IPS-15b (cell line): ENCODE measurements around the gene EYS.

Source experiments
- H3K27me3 ChIP-seq: one replicate; pipeline ENCODE4 v1.6.1; 2013; ENCODE audit warnings: low read length; ENCODE audit not compliant: control insufficient read depth, insufficient read depth
- H3K36me3 ChIP-seq: one replicate; pipeline ENCODE4 v1.6.1; 2013; ENCODE audit warnings: low read length; ENCODE audit not compliant: control insufficient read depth, insufficient read depth
- H3K4me1 ChIP-seq: one replicate; pipeline ENCODE4 v1.6.1; 2013; ENCODE audit warnings: mild to moderate bottlenecking, low read length; ENCODE audit not compliant: control insufficient read depth, insufficient read depth
- H3K4me3 ChIP-seq: one replicate; pipeline ENCODE4 v1.5.1; 2013; ENCODE audit warnings: low read depth, low read length
- H3K9ac ChIP-seq: one replicate; pipeline ENCODE4 v1.6.1; 2013; ENCODE audit warnings: low read depth, mild to moderate bottlenecking, low read length
- H3K9me3 ChIP-seq: one replicate; pipeline ENCODE4 v1.6.1; 2013; ENCODE audit warnings: mild to moderate bottlenecking, low read length; ENCODE audit not compliant: control insufficient read depth, insufficient read depth

The EYS gene

GRCh38 chr6:64547594-64548268 is 1159.3 kb downstream of the EYS start:
- no peaks in the 10 kb centered on the region for H3K9me3 ChIP-seq
- no peaks in the 10 kb centered on the region for H3K4me1 ChIP-seq
- H3K4me3 ChIP-seq: no peak overlapping the region

GRCh38 chr6:64539917-64540316 is 1167.1 kb downstream of the EYS start:
- Histone ChIP-seq H3K9ac (no peak overlapping the region), H3K27me3 (no peaks in the 10 kb centered on the region), H3K36me3 (no peaks in the 10 kb centered on the region), H3K4me1 (no peaks in the 10 kb centered on the region), H3K4me3 (no peak overlapping the region), H3K9me3 (no peaks in the 10 kb centered on the region)

More at GRCh38 chr6:64547594-64548268, 1159.3 kb downstream of the EYS start:
- Histone ChIP-seq H3K27me3 (no peaks in the 10 kb centered on the region), H3K36me3 (no peaks in the 10 kb centered on the region), H3K9ac (no peak overlapping the region)

- Histone ChIP-seq H3K9me3 (no peaks in the 10 kb centered on the region), H3K9ac (no peak overlapping the region), H3K36me3 (no peaks in the 10 kb centered on the region), H3K4me1 (no peaks in the 10 kb centered on the region), H3K4me3 (no peak overlapping the region), H3K27me3 (no peaks in the 10 kb centered on the region)
Observed at GRCh38 chr6:64538722-64539121, 1168.3 kb downstream of the EYS start.

GRCh38 chr6:64527899-64528298 is 1179.1 kb downstream of the EYS start:
- Histone ChIP-seq H3K9me3 (no peaks in the 10 kb centered on the region), H3K27me3 (no peaks in the 10 kb centered on the region), H3K4me3 (no peak overlapping the region), H3K9ac (no peak overlapping the region), H3K36me3 (no peaks in the 10 kb centered on the region), H3K4me1 (no peaks in the 10 kb centered on the region)

- H3K36me3 ChIP-seq: no peaks in the 10 kb centered on the region
- H3K4me3 ChIP-seq: no peak overlapping the region
- peaks cover 2% of the 10 kb centered on the region for H3K4me1 ChIP-seq
- H3K27me3 ChIP-seq: no peaks in the 10 kb centered on the region
- H3K9me3 ChIP-seq: no peaks in the 10 kb centered on the region
- no peak overlapping the region for H3K9ac ChIP-seq
Observed at GRCh38 chr6:64522859-64523258, 1184.2 kb downstream of the EYS start.

GRCh38 chr6:64520050-64520449 is 1187.0 kb downstream of the EYS start:
- no peaks in the 10 kb centered on the region for H3K9me3 ChIP-seq
- no peak overlapping the region for H3K9ac ChIP-seq
- no peaks in the 10 kb centered on the region for H3K36me3 ChIP-seq
- no peak overlapping the region for H3K4me3 ChIP-seq
- H3K4me1 ChIP-seq: peaks cover 2% of the 10 kb centered on the region
- H3K27me3 ChIP-seq: no peaks in the 10 kb centered on the region

- Histone ChIP-seq H3K9me3 (no peaks in the 10 kb centered on the region), H3K4me1 (no peaks in the 10 kb centered on the region), H3K9ac (no peak overlapping the region), H3K36me3 (no peaks in the 10 kb centered on the region), H3K4me3 (no peak overlapping the region), H3K27me3 (no peaks in the 10 kb centered on the region)
Observed at GRCh38 chr6:64516393-64516792, 1190.6 kb downstream of the EYS start.

- Histone ChIP-seq H3K9ac (no peak overlapping the region), H3K9me3 (no peaks in the 10 kb centered on the region), H3K36me3 (no peaks in the 10 kb centered on the region), H3K27me3 (no peaks in the 10 kb centered on the region), H3K4me1 (no peaks in the 10 kb centered on the region), H3K4me3 (no peak overlapping the region)
Observed at GRCh38 chr6:64507661-64508060, 1199.4 kb downstream of the EYS start.

GRCh38 chr6:64505312-64505711 is 1201.7 kb downstream of the EYS start:
- Histone ChIP-seq H3K4me3 (no peak overlapping the region), H3K9me3 (no peaks in the 10 kb centered on the region), H3K27me3 (no peaks in the 10 kb centered on the region), H3K4me1 (no peaks in the 10 kb centered on the region), H3K36me3 (no peaks in the 10 kb centered on the region), H3K9ac (no peak overlapping the region)

GRCh38 chr6:64504503-64504902 is 1202.5 kb downstream of the EYS start:
- no peaks in the 10 kb centered on the region for H3K36me3 ChIP-seq

GRCh38 chr6:64502801-64503200 is 1204.2 kb downstream of the EYS start:
- Histone ChIP-seq H3K4me1 (no peaks in the 10 kb centered on the region), H3K9me3 (no peaks in the 10 kb centered on the region), H3K9ac (no peak overlapping the region), H3K4me3 (no peak overlapping the region), H3K36me3 (no peaks in the 10 kb centered on the region), H3K27me3 (no peaks in the 10 kb centered on the region)

More at GRCh38 chr6:64504503-64504902, 1202.5 kb downstream of the EYS start:
- Histone ChIP-seq H3K4me3 (no peak overlapping the region), H3K4me1 (no peaks in the 10 kb centered on the region), H3K9me3 (no peaks in the 10 kb centered on the region), H3K9ac (no peak overlapping the region), H3K27me3 (no peaks in the 10 kb centered on the region)

- no peak overlapping the region for H3K4me3 ChIP-seq
- no peaks in the 10 kb centered on the region for H3K36me3 ChIP-seq
- H3K4me1 ChIP-seq: no peaks in the 10 kb centered on the region
- H3K9me3 ChIP-seq: no peaks in the 10 kb centered on the region
- H3K27me3 ChIP-seq: no peaks in the 10 kb centered on the region
- H3K9ac ChIP-seq: no peak overlapping the region
Observed at GRCh38 chr6:64497634-64498033, 1209.4 kb downstream of the EYS start.
